ENCODE data around the gene NAT9.

NAT9 gene

GRCh38 chr17:74759941-74760340, 16.2 kb downstream of the NAT9 start:
- no peak for DNase-seq

- no peak for DNase-seq
Measured at GRCh38 chr17:74759243-74759801, 16.8 kb downstream of the NAT9 start.

GRCh38 chr17:74758848-74759168, 17.3 kb downstream of the NAT9 start:
- DNase-seq, result no peak

- DNase-seq, result peak in 1 of 3 experiments; percentile 33
Measured at GRCh38 chr17:74757931-74758847, 18.0 kb downstream of the NAT9 start.

GRCh38 chr17:74757502-74757901, 18.6 kb downstream of the NAT9 start:
- no peak for DNase-seq

GRCh38 chr17:74756891-74757290, 19.3 kb downstream of the NAT9 start:
- DNase-seq, result no peak

GRCh38 chr17:74755533-74755932, 20.6 kb downstream of the NAT9 start:
- no peak for DNase-seq

- DNase-seq, result peak in 1 of 3 experiments; percentile 38
Measured at GRCh38 chr17:74754832-74755231, 21.3 kb downstream of the NAT9 start.

GRCh38 chr17:74752822-74753401, 23.2 kb downstream of the NAT9 start:
- no peak for DNase-seq

- DNase-seq, result no peak
Measured at GRCh38 chr17:74752415-74752814, 23.7 kb downstream of the NAT9 start.

- no peak for DNase-seq
Measured at GRCh38 chr17:74750327-74751069, 25.6 kb downstream of the NAT9 start.

- DNase-seq, result no peak
Measured at GRCh38 chr17:74750039-74750326, 26.2 kb downstream of the NAT9 start.

GRCh38 chr17:74749279-74750038, 26.7 kb downstream of the NAT9 start:
- DNase-seq, result no peak

- DNase-seq, result peak; percentile 92 to 96 (median 92)
Measured at GRCh38 chr17:74748529-74749278, 27.4 kb downstream of the NAT9 start, which contains the start of gene NHERF1. Gene NHERF1, plus strand, starts transcription at chr17:74748628. Its CDS starts 219 bp downstream, at chr17:74748847.

- no peak for DNase-seq
Measured at GRCh38 chr17:74748279-74748528, 27.9 kb downstream of the NAT9 start.

- DNase-seq, result no peak
Measured at GRCh38 chr17:74746922-74747321, 29.2 kb downstream of the NAT9 start.

- no peak for DNase-seq
Measured at GRCh38 chr17:74746376-74746775, 29.8 kb downstream of the NAT9 start.

GRCh38 chr17:74745548-74746177, 30.5 kb downstream of the NAT9 start:
- no peak for DNase-seq

- DNase-seq, result peak; percentile 32 to 72 (median 60)
Measured at GRCh38 chr17:74744714-74745547, 31.2 kb downstream of the NAT9 start.

GRCh38 chr17:74744349-74744713, 31.8 kb downstream of the NAT9 start:
- peak in 1 of 3 experiments; percentile 45 for DNase-seq

GRCh38 chr17:74743755-74744154, 32.4 kb downstream of the NAT9 start:
- no peak for DNase-seq
